Gastroesophageal sphincter (tissue), 3 donors: ENCODE measurements around the gene PSRC1.

Experiments used
- EP300 ChIP-seq: sonication (generic); formaldehyde crosslinking; IDR thresholded peaks from one replicate; pipeline ENCODE4 v1.6.1; 2017; ENCODE audit warnings: antibody characterized with exemption, mild to moderate bottlenecking
- POLR2A ChIP-seq, 2 donors: fragments of 450-650 bp; IDR thresholded peaks; one replicate each; pipeline ENCODE4 v1.6.1; 2017; ENCODE audit warnings: antibody characterized with exemption in 2 of 2, mild to moderate bottlenecking in 2 of 2, moderate library complexity in 1 of 2
- TF ChIP-seq, protein P1 (sequence below), 4 experiments: fragments of 200-600 bp in 2 of 4; fragments of 450-650 bp in 2 of 4; sonication (generic) in 1 of 4; IDR thresholded peaks; one replicate each; pipeline ENCODE4 v1.5.1; 2017 to 2019; ENCODE audit warnings: antibody characterized with exemption in 4 of 4, mild to moderate bottlenecking in 2 of 4, moderate library complexity in 2 of 4

DNA sequence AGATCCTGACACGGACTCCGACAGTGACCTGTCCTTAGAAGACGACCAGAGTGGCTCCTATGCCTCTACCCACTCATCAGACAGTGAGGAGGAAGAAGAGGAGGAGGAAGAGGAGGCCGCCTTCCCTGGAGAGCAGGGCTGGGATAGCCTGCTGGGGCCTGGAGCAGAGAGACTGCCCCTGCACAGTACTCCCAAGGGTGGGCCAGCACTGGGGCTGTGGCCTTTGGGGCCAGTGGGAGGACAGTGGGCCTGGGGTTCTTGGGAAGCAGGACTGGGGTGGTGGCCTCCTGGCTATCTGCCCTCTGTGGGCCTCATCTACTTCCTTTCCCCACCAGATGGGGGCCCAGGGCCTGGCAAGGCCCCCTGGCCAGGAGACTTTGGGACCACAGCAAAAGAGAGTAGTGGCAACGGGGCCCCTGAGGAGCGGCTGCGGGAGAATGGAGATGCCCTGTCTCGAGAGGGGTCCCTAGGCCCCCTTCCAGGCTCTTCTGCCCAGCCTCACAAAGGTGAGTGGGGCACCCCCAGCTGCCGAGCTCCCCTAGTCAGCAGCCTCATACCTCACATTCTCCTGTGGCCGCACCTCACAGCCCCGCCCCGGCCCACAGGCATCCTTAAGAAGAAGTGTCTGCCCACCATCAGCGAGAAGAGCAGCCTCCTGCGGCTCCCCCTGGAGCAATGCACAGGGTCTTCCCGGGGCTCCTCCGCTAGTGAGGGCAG, 10.0 kb downstream of the PSRC1 start:
- TF ChIP-seq, protein P1, sequence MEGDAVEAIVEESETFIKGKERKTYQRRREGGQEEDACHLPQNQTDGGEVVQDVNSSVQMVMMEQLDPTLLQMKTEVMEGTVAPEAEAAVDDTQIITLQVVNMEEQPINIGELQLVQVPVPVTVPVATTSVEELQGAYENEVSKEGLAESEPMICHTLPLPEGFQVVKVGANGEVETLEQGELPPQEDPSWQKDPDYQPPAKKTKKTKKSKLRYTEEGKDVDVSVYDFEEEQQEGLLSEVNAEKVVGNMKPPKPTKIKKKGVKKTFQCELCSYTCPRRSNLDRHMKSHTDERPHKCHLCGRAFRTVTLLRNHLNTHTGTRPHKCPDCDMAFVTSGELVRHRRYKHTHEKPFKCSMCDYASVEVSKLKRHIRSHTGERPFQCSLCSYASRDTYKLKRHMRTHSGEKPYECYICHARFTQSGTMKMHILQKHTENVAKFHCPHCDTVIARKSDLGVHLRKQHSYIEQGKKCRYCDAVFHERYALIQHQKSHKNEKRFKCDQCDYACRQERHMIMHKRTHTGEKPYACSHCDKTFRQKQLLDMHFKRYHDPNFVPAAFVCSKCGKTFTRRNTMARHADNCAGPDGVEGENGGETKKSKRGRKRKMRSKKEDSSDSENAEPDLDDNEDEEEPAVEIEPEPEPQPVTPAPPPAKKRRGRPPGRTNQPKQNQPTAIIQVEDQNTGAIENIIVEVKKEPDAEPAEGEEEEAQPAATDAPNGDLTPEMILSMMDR (IDR thresholded peaks at IDR 0.05): no peak
- TF ChIP-seq EP300: no peak
- no peak for TF ChIP-seq POLR2A (IDR thresholded peaks at IDR 0.05)
